Measurements from ENCODE around the gene CCNQ.

- TF ChIP-seq CTCF (conservative IDR thresholded peaks at IDR 0.05; ENCODE audit: low read depth, low read length) (no peak), EZH2 (IDR thresholded peaks at IDR 0.05; ENCODE audit: borderline replicate concordance, low read depth, low read length, poor library complexity, severe bottlenecking) (no peak)
Measured at GRCh38 chrX:153582896-153583295, 16.0 kb downstream of the CCNQ start.

All from A673 (cell line).